Left ventricle myocardium superior (tissue), 1 donor: Measurements from ENCODE around the gene TWF2. TPM values are rescaled to one million over a fixed set of nuclear protein-coding genes. Genes with fewer than 3 reads are reported as not detected.
A peak's percentile ranks its signal among the peaks of the same experiment; 100 is the strongest.
"Not testable (repeated sequence)": the region's sequence is repeated elsewhere in the genome, so short reads cannot be mapped to it uniquely, and the experiment has no call there.

Experiments
- ATAC-seq: fragments of 200-7000 bp; cut with Tn5 transposase; one replicate; pipeline ENCODE4 v1.9.1; 2020; ENCODE audit warnings: mild to moderate bottlenecking, moderate library complexity
- DNase-seq: peaks from one replicate; pipeline ENCODE4 v3.0.0-alpha.2; 2020
- intact Hi-C: fragments of 100-400 bp; cut with micrococcal nuclease; formaldehyde crosslinking; loops from one replicate; pipeline ENCODE4 v1.11.0; 2022
- long read RNA-seq: library from polyadenylated mRNA; unstranded; transcript quantifications from one replicate; pipeline ENCODE4 v2.0.0, GENCODE V29; 2021
- total RNA-seq: library from RNA; stranded (reverse); fragmentation: NEBNext Ultra II Directional; extraction: Animal tissue kit (Norgen Biotek cat#: 25700); gene quantifications from one replicate; pipeline ENCODE4 v1.2.1, GENCODE V29; 2021
- donor health status: DM: no; HTN: yes; CAD: no; lungs with severe emphysema.

Gene TWF2
- 103 TPM for total RNA-seq
- long read RNA-seq, transcript TWF2-201 (9 exons, 1,718 nt): major isoform, 73 of 236 reads
- long read RNA-seq, partial matches to known transcripts: 156 of 236 reads
- long read RNA-seq, other reads (novel, unspliced or antisense): 7 of 236 reads

- DNase-seq (peak; percentile 90), ATAC-seq (peak; percentile 79)
- intact Hi-C loops: no loop called here
Measured at GRCh38 chr3:52238761-52239701, at the start of gene TWF2. Gene TWF2, minus strand, starts transcription at chr3:52239158. Its CDS starts 142 bp downstream, at chr3:52239016.

DNA sequence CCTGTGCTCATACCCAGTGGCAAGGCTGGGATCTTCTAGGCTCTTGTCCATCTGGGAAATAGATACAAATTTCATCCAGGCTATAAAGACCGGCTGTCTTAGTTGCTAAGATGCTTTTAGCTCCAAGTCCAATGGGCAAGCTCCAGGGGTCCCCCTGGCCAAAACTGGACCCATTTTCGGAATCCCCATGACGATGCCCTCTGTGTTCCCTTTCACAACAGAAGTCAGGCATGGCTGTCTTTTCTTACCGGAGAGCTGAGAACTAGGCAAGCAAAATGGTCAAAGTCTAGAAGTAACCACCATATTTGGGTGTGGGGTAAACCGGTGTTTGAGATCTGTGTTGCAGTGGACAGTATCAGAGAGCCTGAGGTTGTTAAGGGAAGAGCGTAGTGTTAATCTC, 49.7 kb upstream of the TWF2 start:
- intact Hi-C loops: no loop called here
- ATAC-seq: no peak
- no peak for DNase-seq

DNA sequence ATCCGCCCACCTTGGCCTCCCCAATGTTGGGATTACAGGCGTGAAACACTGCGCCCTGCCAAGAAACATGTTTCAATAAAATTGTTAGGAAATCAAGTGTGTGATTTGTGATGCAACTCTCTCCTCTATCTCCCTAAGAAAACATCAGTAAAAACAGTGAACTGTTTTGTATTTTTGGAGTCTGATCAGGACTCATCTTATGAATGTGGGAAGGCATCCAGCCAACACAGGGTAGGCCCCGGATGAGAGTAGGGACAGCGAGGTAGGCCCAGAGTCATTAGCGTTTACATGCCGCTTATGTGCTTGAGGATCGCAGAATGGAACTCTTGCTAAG, 47.8 kb upstream of the TWF2 start:
- DNase-seq (no peak), ATAC-seq (no peak)
- intact Hi-C loops: no loop called here

- DNase-seq, intact Hi-C loops, ATAC-seq: not testable (repeated sequence)
Measured at GRCh38 chr3:52284051-52284450, 45.1 kb upstream of the TWF2 start.

- DNase-seq: no peak
- ATAC-seq: no peak
- intact Hi-C loops: no loop called here
Measured at GRCh38 chr3:52283306-52283705, 44.3 kb upstream of the TWF2 start.

DNA sequence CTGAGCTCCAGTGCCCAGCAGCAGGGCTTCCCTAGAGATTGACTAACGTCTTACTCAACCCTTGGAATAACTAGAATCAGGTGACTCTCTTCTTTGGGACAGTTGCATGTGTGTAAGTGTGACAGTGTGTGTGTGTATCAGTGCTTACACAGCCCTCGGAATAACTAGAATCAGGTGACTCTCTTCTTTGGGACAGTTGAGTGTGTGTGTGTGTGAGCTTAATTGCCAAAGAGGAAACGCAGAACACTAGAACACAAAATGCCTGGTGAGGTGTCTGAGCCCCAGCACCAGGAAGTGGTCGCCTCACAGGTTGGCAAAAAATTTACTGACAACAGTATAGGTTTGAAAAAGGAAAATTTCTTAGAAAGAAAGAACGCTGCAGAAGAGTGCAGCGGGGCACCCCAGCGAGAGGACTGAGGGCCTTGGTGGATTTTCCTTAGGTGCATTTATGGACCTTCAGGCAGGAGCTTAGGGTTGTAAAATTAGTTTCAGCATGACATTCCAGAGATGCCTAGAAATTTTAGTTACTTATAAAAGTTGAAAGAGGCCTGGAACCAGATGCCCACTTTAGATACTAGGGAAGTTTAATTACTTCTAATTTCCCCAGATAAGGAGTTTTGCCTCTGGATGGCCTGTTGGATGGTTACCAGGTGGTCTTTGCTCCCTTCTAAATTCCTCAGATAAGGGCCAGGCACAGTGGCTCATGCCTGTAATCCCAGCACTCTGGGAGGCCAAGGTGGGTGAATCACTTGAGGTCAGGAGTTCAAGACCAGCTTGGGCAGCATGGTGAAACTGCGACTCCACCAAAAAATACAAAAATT, 43.2 kb upstream of the TWF2 start:
- DNase-seq (no peak), ATAC-seq (no peak)
- intact Hi-C loops: no loop called here

DNA sequence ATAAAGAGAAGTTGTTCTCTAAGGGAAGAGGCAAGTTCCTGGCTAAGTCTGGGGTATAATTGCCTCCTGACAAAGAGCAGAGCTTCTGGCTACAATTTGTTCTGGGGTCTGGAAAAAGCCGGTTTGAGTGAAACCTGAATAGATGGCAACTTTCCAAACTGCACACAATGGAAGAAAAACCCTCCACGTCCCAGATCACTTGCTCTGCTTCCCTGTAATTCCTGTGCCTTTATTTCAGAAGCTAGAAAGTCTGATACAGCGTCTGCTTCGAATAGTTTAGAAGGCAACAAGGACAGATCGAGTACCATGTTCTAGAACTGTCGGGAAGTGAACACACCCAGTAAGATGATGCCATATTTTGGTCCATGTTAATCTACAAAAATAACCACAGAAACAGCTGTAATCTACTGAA, 41.1 kb upstream of the TWF2 start:
- ATAC-seq: no peak
- intact Hi-C loops: no loop called here

DNA sequence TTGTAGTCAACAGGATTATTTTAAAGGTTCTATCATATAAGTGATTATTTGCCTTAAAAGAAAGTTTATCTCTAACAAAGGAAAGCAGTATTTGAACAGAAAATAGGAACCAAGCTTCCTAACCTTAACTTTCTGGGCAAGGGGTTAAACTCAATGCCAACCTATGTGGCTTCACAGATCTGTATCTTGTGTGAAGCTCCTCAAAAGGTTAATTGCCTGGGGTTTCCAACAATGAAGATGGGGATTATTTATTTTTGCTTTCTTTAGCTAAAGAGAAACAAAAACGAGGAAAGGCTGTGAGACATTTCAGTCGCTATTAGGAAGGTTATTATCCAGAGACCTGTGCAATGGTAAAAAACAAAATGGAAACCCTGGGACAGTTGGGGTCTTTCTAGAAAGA, 40.6 kb upstream of the TWF2 start:
- DNase-seq: no peak
- no peak for ATAC-seq
- intact Hi-C loops: no loop called here

More for the DNA sequence above, 41.1 kb upstream of the TWF2 start:
- no peak for DNase-seq

DNA sequence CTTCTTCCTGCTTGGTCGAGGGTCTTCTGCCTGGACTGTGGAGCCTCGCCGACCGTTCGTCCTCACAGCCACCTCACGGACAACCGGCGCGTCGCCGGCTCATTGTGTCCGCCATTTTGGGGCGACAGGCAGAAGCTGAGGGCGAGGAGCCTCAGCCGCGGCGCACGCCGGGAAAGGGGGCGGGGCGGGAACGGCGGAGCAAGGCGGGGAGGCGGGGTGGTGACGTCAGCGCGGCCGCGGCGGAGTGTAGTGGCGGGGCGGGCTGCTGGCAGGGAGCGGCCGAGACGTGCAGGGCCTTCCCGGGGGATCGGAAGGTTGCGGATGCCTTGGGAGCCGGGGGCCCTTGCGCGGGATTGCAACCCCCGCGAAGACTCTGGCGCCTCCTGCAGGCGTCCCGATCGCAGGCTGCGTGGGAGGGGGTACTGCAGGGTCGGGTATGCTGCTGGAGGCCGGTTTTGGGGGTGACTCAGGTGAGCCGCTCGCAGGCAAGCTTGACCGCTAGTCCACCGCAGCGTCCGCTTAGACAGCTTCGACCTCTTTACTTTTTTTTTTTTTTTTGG, 39.6 kb upstream of the TWF2 start, which contains the start of gene WDR82:
WDR82 (minus strand) TSS at position 140 of the 560 bp plus-strand sequence. CDS start 288 bp downstream, outside the sequence.
- intact Hi-C loops: no loop called here
- peak; percentile 95 for ATAC-seq
- DNase-seq: peak; percentile 99

DNA sequence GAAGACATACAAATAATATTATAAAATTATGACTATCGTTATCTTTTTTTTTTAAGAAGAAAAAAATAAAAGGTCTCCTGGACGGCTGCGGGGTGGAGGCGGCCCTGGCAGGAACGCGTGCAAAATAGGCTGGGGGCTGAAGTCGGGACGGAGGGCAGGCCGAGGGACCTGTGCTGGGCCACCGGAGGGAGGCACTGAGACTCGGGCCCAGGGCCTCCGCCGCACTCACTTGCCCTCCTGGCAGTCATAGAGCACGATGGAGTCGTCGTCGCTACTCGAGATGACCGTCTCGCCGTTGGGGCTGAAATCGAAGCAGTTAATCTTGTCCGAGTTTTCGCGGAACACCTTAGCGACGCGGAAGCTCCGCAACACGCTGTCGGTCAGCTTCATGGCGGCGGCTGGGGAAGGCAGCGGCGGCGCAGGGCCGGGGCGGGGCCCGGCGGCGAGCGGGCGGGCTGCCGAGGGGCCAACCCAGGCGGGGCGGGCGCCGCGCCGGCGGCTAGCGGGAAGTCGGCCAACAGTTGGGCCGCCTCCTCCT, 39.1 kb upstream of the TWF2 start:
- intact Hi-C loops: no loop called here
- DNase-seq (no peak), ATAC-seq (peak; percentile 84)

GRCh38 chr3:52277071-52277964, 38.4 kb upstream of the TWF2 start:
- intact Hi-C loops: no loop called here
- ATAC-seq (peak; percentile 52), DNase-seq (peak; percentile 88)

DNA sequence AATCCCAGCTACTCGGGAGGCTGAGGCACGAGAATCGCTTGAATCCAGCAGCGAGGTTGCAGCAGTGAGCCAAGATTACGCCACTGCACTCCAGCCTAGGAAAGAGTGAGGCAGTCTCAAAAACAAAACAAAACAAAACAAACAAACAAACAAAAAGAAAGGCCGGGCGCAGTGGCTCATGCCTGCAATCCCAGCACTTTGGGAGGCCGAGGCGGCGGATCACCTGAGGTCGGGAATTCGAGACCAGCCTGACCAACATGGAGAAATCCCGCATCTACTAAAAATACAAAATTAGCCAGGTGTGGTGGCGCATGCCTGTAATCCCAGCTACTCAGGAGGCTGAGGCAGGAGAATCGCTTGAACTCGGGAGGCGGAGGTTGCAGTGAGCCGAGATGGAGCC, 35.8 kb upstream of the TWF2 start:
- intact Hi-C loops: not testable (repeated sequence)

GRCh38 chr3:52272831-52273230, 33.9 kb upstream of the TWF2 start:
- DNase-seq (no peak), ATAC-seq (no peak)
- intact Hi-C loops: no loop called here

More for the DNA sequence above, 35.8 kb upstream of the TWF2 start:
- DNase-seq, ATAC-seq: not testable (repeated sequence)

DNA sequence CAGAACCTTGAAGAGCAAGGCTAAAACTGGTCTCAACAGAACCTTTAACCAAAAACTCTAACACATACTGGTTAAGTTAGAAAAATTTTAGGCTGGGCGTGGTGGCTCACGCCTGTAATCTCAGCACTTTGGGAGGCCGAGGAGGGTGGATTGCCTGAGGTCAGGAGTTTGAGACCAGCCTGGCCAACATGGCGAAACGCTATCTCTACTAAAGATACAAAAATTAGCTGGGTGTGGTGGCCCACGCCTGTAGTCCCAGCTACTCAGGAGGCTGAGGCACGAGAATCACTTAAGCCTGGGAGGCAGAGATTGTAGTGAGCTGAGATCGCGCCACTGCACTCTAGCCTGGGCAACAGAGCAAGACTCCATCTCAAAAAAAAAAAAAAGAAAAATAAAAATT, 33.2 kb upstream of the TWF2 start:
- DNase-seq, ATAC-seq, intact Hi-C loops: not testable (repeated sequence)

GRCh38 chr3:52270252-52270754, 31.3 kb upstream of the TWF2 start:
- DNase-seq: no peak
- intact Hi-C loops: no loop called here
- peak; percentile 25 for ATAC-seq

DNA sequence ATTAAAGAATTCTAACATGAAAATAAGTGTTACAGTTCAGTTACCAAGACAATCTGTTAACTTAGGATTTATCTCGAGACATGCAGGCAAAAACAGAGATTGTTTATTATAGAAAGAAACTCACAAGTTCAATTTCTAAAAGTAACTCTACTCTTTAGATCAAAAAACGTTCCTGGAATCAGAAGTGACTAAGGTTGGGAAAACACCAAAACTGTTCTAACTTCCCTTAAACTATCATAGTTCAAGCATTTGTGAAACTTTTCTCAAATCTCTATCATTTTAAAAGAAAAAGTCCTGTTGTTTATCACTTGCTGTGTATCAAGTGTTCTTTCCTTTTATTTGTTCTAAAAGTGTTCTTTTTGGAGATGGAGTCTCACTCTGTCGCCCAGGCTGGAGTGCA, 30.8 kb upstream of the TWF2 start:
- ATAC-seq (no peak), DNase-seq (no peak)
- intact Hi-C loops: no loop called here

DNA sequence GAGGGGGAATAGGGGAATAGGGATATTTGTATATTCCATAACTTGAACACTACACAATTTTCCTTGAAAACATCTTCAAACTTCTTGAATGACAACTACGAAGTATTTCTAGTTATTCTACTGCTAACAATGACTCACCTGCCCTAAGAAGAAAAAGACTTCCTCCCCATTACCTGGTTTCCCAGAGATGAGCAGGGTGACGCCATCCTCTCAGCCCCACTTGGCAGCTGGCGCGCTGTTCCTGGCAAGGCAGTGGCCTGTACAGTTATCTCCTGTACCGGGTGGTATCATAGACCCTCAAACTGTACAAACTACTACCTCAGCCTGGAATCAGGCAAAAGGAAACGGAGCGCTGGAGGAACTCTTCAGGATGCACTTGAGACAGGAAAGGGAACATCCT, 29.1 kb upstream of the TWF2 start:
- intact Hi-C loops: no loop called here
- ATAC-seq (peak; percentile 14), DNase-seq (no peak)

DNA sequence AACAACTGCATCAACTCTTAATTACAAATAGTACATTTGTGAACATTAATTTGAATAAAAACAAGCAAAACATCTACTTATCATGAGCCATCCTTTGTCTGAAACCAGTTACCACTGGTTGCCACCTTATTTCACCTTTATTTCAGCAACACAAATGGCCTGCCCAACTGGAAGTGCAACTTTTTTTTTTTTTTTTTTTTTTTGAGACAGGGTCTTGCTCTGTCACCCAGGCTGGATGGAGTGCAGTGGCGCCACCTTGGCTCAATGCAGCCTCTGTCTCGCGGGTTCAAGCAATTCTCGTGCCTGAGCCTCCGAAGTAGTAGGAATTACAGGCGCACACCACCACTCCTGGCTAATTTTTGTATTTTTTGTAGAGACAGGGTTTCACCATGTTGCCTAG, 26.4 kb upstream of the TWF2 start:
- ATAC-seq (no peak), DNase-seq (no peak)
- intact Hi-C loops: no loop called here
